NCI-H82 (cell line): ENCODE data around the gene FHL1.
"Not testable (repeated sequence)": the region's sequence is repeated elsewhere in the genome, so short reads cannot be mapped to it uniquely, and the experiment has no call there.

ENCODE experiments used
- DNase-seq: peaks from one replicate; lab custom pipeline; 2025; lab: John Stamatoyannopoulos, UW

FHL1 gene

DNA sequence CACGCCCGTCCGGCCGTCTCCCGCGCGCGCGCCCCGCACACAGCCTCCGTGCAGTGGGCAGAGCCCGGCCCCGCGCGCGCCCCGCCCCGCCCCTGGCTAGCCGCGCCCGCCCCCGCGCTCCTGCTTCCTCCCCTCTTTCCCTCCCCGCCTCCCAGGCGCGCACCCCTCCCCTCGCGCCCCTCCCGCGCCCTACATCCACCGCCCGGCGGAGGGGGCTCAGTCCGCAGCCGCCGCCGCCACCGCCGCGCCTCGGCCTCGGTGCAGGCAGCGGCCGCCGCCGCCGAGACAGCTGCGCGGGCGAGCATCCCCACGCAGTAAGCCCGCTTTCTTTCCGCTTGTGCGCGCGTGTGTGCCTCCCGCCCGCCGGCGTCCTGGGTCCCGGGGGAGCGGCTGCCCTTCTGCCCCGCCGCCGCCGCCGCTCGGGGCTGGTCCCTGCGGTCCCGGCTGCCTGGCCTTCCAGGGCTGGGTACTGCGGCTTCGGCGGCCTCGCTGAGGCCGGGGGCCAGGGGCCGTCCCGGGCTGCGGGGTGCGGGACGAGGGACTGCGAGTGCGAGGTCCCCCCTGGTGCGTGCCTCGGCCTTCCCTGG lies at the start of gene FHL1:
FHL1 (plus strand) TSS at position 219 of the 587 bp plus-strand sequence.
- peak; percentile 78 for DNase-seq

DNA sequence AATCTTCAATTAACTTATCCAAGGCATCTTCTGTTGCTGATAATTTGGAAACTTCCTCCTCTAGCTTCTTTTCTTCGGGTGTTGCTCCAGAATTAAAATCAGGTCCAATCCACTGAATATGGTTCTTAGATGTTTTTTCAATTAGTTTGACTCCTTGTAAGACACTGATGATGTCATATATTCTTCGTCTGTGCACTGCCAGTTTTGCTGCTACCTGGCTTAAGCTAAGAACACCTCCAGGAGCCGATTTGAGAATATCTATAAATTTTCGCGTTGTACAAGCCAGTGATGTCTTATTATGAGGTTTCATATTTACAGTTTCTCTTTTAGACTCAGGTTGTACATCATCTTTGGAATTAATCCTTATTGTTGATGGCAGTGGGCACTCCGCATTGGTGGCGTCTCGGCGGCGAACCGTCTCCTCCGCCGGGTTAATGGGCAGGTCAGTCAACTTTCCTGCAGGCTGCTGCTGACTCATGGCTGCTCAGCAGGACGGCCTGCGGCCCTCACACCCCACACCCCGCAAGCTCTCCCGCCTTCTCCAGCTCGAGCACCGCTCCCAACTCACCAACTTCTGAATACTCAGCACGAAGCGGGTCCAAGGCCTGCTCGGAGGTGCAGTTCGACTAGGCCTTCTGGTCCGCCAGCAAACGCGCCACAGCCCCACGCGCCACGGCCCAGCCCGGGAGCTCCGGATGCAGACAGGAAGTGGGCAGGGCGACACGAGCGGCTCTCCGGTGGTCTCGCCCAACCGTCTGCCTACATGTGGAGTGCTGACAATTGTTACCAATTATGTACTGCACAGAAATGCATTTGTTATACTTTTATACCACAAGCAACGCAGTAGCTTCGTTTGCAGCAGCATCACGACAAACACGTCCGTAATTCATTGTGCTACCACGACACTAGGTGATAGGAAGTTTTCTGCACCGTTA lies 49.2 kb upstream of the FHL1 start:
- DNase-seq = no peak

DNA sequence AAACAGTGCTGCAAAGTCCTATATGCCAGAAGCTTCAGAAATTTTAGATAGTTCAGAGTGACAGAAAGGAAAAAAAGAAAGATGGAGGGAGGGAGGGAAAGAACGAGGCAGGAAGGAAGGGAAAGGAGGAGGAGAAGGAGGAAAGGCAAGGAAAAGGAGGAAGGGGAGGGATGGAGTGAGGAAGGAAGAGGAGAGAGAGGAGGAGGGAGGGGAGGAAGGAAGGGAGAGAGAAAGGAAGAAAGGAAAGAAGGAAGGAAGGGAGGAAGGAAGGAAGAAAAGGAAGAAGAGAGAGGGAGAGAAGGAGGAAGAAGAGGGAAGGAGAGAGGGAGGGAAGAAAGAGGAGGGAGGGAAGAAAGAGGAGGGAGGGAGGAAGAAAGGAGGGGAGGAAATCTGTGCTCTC lies 42.4 kb upstream of the FHL1 start:
- no peak for DNase-seq

DNA sequence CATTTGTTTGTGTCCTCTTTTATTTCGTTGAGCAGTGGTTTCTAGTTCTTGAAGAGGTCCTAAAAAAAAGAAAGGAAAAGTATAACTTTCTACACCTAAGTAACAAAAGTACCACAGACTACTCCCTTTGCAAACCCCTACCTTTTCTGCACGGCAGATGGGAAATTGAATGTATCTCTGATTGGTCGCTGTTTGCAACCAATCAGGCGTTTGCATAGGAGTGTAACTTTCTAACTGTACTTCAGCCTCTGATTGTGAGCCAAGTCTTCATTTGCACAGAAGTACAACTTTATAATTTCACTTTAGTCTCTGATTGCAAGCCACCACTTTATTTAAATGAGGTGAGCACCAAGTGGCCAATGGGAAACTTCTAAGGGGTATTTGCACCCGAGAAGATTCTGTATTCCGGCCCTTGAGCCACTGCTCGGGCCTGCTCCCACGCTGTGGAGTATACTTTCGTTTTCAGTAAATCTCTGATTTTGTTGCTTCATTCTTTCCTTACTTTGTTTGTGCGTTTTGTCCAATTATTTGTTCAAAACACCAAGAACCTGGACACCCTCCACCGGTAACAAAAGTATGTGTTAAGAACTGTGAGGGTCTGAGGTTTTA lies 40.3 kb upstream of the FHL1 start:
- no peak for DNase-seq

DNA sequence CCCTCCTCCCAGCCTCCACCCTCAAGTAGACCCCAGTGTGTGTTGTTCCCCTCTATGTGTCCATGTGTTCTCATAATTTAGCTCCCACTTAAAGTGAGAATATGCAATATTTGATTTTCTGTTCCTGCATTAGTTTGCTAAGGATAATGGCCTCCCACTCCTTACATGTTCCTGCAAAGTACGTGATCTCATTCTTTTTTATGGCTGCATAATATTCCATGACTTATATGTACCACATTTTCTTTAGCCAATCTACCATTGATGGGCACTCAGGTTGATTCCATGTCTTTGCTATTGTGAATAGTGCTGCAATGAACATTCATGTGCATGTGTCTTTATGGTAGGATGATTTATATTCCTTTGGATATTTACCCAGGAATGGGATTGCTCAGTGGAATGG lies 38.4 kb upstream of the FHL1 start:
- not testable (repeated sequence) for DNase-seq

DNA sequence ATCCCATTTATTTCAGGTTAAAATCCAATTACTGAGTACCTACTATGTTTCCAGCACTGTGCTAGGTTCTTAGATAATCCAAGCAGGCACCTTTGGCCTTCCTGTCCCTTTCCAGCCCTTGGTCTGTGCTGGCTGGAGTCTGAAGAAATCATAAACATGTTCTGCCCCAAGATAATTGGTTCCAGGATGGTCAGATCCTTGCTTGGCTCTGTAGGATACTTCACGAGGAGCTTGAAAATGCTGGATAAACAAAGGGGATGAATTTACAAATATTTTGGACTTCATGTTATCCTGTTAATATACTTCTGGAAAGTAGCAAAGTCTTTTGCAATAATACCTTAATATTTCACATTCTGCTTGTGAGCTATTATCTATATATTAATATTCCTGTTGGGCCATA lies 35.0 kb upstream of the FHL1 start:
- no peak for DNase-seq

DNA sequence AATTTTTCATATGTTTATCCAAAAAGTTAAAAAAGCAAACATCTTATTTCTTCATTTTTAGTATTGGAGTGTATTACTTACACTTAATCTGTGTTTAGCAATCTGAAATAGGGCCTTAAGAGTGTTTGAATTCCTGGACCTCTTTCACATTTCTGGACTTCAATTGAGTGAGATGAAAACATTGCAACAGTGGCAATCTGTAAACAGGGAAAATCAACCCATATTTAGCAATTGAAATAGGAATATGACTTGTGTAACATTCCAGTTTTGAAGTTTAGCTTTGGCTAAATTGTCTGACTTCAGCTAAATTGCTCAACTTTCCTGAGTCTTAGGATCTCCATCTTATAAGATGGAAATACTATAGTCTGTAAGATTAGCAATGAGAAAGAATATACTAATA lies 34.6 kb upstream of the FHL1 start:
- no peak for DNase-seq

DNA sequence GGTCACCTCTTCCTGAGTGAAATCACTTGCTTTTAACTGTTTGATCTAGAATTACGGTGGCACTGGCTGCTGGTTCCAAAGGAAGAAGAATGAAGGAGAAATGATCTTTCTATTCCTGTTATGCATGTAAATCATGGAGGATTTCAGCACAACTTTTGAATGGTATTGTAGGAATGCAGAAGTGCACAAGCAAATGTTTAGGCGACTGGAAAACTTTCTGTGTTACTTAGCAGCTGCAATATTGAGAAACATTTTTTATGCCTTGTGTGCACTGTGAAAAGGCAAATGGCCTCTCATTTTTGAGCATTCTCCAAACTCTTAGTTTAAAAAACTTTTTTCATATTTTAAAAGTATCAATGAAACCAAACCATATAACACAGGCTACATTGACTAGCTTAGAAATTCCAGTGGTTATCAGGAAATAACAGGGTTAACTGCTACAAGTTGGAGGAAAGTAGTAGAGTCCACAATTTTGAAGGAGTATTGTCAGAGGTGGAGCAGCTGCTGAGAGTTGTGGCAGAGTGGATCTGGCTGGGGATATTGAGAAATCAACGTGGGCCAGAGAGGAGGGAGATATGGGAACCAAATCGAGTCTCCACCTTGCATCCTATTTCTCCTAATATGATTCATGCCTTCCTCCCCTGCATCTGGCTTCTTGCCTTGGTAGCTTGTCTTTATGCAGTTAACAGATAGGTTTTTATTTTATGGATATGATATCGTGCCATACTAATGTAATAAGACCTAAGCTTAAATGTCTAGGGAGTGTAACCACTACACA lies 32.0 kb upstream of the FHL1 start:
- no peak for DNase-seq

DNA sequence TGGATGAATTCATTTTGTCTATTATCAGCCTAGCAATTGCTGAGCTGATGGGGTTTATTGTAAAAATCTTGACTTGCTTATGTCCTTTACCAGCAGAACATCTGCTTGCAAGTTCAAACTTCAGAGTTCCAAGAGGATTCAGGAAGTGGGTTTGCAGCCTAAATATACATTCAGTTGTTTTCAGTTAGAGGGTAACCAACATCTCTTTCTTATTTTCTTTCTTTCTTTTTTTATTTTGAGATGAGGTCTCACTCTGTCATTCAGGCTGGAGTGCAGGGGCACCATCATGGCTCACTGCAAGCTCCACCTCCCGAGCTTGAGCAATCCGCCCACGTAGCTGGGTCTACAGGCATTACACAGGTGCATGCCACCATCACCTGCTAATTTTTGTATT lies 31.4 kb upstream of the FHL1 start:
- no peak for DNase-seq

DNA sequence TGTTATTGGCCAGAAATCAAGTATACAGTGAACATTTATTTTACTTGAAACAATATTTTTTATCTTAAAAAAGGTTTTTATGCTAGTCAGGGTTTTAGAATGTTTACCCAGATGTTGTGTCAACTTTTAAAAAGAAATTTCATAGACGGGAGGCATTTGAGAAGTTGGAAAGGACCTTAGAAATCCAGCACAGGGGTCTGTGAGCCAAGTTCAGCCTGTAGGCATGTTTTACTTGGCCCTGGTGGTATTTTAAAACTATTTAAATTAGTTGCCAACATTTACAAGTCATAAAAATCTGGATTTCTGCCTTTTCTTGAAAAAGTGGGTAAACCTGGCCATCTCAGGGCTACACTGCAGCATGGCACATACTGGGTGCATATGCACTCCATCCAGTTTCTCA lies 25.5 kb upstream of the FHL1 start:
- DNase-seq = no peak

DNA sequence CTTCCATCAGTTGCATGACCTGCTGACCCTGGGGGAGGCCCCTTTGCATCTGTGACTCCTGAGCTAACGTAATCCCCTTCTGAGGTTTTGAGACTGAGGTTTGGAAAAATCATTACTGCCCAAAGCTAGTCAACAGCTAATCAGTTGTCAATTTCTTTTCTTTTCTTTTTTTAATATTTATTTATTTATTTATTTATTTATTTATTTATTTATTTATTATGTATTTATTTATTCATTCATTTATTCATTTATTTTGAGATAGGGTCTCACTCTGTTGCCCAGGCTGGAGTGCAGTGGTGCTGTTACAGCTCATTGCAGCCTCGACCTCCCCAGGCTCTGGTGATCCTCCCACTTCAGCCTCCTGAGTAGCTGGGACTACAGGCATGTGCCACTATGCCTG lies 25.1 kb upstream of the FHL1 start:
- DNase-seq = no peak

DNA sequence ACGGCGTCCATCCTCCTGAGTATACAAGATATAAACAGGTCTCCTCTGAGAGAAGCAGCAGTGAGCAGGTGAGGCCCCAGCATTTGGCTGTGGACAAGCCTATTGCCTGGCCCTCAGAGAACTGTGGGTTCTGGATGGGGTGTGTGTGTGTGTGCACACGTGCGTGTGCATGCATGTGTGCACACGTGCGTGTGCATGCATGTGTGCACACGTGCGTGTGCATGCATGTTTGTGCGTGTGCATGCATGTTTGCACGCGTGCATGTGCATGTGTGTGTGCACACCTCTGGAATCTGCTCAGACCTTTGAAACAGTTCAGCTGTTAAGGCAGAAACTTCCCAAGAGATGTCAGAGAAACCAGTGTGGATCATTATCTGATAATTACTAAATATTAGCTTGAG lies 22.2 kb upstream of the FHL1 start:
- no peak for DNase-seq

DNA sequence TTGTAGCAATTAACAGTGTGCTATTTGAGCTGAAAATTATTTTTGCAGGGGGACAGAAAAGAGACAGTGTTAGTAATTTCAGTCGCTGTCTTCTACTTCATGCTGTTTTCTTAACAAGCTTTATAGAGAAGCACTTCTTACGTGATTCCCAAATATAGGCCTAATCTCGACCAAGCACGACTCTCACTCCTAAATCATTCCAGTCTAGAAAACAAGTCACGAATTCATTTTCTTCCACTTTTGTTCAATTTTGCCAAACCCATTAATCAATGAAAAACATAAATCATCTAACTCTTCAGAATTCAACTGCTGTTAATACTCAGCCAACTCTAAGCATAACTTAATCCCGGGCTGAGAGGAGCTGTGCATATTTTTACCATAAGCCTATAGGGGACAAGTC lies 21.0 kb upstream of the FHL1 start:
- no peak for DNase-seq

DNA sequence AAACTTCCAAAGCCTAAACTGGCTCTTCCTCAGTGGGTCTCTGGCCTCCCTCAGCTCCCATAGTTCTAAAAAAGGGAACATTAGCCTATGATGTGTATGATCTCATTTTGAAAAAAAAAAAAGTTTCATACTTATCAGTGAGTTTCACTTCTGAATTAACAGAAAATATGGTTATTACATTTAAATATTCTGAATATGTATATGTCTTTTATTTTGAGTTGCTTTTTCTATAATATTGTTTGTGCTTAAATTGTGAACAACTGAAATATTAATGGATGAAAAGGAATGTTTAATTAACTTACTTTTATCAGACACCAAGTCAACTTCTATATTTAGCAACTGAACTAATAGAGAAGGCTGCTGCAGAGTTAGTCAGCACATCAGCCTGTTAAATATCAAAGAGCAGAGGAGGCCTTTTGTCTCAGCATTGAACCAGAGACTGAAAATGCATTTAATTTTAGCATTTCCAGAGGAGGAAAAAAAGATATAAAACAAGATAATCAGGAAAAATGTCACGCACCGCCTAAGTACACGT lies 20.4 kb upstream of the FHL1 start:
- no peak for DNase-seq

DNA sequence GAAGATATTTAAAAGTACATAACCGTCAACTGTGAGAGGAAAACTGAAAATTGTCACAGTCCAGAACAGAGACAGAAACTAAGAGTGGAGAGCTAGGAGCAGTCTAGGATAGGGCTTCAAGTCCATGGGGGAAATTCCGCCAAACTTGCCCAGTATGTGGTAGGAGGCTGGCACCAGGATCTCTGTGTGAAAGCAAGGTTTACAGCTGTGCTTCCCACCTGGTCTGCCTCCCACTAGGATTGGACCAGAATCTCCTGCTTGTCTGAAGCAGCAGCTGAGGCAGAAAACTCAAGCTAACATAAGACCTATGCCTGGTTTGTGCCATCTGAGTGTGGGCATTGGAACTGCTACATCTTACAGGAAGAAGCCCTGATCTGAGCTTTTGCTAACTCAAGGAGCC lies 18.6 kb upstream of the FHL1 start:
- DNase-seq = no peak

DNA sequence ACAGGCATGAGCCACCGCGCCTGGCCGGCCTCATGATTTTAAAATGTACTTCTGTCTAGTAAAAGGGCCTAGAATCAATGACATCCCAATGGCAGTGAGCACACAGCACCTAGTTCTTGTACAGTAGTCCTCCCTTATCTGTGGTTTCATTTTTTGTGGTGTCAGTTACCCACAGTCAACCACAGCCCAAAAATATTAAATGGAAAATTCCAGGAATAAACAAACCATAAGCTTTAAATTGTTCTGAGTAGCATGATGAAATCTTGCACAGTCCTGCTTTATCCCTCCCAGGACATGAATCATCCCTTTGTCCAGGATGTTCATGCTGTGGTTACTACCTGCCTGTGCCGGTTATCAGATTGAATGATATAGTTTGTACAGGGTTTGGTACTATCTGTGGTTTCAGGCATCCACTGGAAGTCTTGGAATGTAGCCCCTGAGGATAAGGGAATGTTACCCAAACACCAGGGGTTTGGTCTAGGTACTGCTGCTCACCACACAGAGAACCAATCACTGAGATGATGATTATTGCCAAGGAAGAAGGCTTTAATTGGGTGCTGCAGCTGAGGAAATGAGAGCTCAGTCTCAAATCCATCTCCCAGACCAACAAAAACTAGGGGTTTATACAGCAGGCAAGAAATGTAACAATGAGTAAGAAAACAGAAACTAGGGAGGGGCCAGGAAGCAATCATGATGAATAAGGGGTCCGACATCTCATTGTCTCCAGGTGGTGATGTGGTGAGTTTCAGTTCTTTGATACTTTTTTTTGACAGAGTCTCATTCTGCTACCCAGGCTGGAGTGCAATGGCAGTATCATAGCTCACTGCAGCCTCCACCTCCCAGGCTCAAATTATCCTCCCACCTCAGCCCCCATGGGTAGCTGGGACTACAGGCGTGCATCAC lies 16.2 kb upstream of the FHL1 start:
- no peak for DNase-seq

DNA sequence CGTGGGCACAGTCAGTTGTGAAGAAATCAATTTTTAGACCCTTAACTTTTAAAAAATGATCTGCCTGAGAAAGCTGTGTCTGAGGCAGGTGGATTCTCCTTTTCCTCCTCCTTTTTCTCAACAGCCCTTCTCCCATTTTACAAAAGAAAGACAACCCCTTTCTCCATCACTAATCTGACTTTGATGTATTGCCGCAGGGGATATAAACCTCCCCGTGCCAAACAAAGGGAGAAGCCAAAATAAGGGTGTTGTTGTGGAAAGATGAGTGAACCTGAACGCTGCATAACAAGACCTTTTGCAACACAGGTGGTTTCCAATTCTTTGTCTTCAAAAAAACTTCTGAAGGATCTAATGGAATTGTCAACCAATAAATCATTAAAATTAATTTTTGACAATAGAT lies 8.4 kb upstream of the FHL1 start:
- peak; percentile 66 for DNase-seq

DNA sequence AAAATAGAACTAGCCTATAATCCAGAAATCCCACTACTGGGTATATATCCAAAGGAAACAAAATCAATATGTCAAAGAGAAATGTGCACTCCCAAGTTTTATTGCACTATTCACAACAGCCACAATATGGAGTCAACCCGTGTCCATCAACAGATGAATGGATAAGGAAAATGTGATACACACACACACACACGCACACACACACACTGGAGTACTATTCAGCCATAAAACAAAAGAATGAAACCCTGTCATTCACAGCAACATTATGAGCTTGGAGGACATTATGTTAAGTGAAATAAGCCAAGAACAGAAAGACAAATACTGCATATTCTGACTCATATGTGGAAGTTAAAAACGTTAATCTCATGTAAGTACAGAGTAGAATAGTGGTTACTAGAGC lies 5.8 kb upstream of the FHL1 start:
- DNase-seq = no peak

DNA sequence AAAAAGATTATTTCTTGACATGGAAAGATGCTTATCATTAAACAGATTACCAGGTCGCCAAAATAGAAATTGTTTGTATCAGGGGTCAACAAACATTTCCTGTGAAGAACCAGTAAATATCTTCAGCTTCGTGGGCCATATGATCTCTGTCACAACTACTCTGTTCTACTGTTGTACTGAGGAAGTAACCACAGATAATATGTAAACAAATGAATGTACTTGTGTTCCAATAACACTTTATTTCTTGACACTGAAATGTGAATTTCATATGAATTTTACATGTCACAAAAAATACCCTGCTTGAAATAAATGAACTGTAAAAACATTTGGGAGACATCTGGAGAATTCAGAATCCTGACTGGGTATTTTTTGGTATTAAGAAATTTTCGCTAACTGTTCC lies 4.7 kb upstream of the FHL1 start:
- DNase-seq = no peak

DNA sequence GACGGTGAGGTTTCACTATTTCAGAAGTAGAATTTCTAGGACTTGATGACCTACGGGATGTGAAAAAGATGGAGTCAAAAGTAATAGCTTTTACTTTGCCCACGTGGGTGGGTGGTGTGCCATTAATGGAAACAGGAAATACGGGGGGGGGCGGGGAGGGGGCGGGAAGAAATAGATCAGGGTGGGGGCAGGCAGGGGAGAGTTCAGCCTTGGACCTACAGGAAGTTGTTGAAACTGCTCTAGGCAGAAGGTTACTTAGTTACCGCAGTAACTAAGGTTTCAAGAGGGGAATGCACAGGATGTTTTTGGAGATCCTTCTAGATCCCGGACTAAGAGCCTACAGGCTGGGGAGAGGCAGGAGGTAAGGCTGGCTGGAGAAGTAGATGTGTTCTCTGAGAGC lies 3.6 kb upstream of the FHL1 start:
- no peak for DNase-seq

DNA sequence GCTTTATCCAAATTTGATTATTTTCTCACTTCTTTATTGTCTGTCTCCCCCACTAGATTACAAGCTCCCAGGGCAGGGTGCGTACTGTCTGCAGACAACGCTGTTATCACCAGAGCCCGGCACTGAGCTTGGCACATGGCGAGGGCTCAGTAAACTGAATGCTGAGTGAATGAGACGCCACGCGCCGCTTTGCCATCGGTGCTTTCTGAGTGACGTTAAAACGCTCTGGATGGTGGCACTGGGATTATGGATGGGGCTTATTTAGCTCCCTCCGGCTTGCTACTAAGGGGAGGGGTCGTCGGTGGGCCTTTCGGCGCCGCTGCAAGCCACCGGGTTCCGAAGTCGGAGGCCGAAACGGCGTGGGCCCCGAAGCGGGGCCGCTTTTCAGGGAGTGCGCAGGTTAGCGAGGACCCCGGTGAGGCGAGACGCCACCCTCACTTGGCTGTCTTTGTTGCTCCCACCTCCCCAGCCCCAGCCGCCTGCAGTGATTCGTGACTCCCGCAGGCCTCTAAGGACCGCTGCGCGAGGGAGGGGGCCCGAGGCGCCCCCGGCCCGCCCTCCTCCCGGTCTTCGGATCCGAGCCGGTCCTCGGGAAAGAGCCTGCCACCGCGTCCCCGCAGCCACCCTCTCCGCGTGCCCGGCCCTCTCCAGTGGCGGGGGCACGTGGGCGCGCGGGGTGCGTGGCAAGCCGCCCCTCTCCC lies 569 bp upstream of the FHL1 start:
- DNase-seq = peak; percentile 80
